Stomach (tissue), 9 donors: ENCODE measurements around the gene F7. TPM values are rescaled to one million over a fixed set of nuclear protein-coding genes. Genes with fewer than 3 reads are reported as not detected.

Experiments used
- DNase-seq, 2 donors: peaks; one replicate each; pipeline versions ENCODE4 v3.0.0 to v3.0.0-alpha.2; 2013 to 2019
- H3K27ac ChIP-seq, 5 donors: fragments of 200-600 bp in 4 of 5; sonication (generic) in 4 of 5; one replicate each; pipeline ENCODE4 v1.5.1; 2013 to 2019; ENCODE audit warnings: mild to moderate bottlenecking in 1 of 5, moderate library complexity in 1 of 5
- H3K27me3 ChIP-seq, 3 donors: fragments of 200-600 bp; sonication (generic); one replicate each; pipeline ENCODE4 v1.5.1; 2017 to 2019; ENCODE audit warnings: mixed run types in 1 of 3
- H3K36me3 ChIP-seq, 4 donors: fragments of 200-600 bp; sonication (generic); 1 replicate in 3 of 4; 2 replicates in 1 of 4; pipeline ENCODE4 v1.5.1; 2016 to 2019
- H3K4me1 ChIP-seq, 4 donors: fragments of 200-600 bp; sonication (generic); one replicate each; pipeline ENCODE4 v1.5.1; 2016 to 2019
- H3K4me3 ChIP-seq, 4 donors: fragments of 200-600 bp; sonication (generic) in 3 of 4; one replicate each; pipeline ENCODE4 v1.5.1; 2016 to 2019; ENCODE audit warnings: mild to moderate bottlenecking in 1 of 4
- H3K9me3 ChIP-seq, 4 donors: fragments of 200-600 bp; sonication (generic); one replicate each; pipeline ENCODE4 v1.5.1; 2016 to 2019
- CTCF ChIP-seq, 7 experiments: fragments of 450-650 bp in 4 of 7; fragments of 200-600 bp in 3 of 7; sonication (generic) in 3 of 7; IDR thresholded peaks; one replicate each; pipeline ENCODE4 v1.5.1; 2016 to 2019; ENCODE audit warnings: antibody characterized with exemption in 7 of 7, control low read depth in 2 of 7, mild to moderate bottlenecking in 1 of 7
- EP300 ChIP-seq: sonication (generic); formaldehyde crosslinking; IDR thresholded peaks from one replicate; pipeline ENCODE4 v1.6.1; 2017; ENCODE audit warnings: antibody characterized with exemption
- POLR2A ChIP-seq, 4 donors: fragments of 450-650 bp; IDR thresholded peaks; one replicate each; pipeline ENCODE4 v1.6.1; 2016; ENCODE audit warnings: antibody characterized with exemption in 4 of 4, control low read depth in 2 of 4, mild to moderate bottlenecking in 1 of 4, moderate library complexity in 1 of 4
- POLR2AphosphoS5 ChIP-seq, 3 donors: sonication (generic); formaldehyde crosslinking; IDR thresholded peaks; one replicate each; pipeline ENCODE4 v1.6.1; 2016; ENCODE audit warnings: antibody characterized with exemption in 3 of 3
- WGBS, 5 donors: extraction: QIAGEN DNeasy Blood & Tissue Kit in 3 of 5; methylation state at CpG; one replicate each; pipeline versions ENCODE4 v1.1.5 to v1.1.7; 2013 to 2018; 5-methylcytosine and 5-hydroxymethylcytosine counted together
- intact Hi-C: fragments of 100-400 bp; cut with DNase I; formaldehyde crosslinking; loops from one replicate; pipeline ENCODE4 v1.15.1; 2023; ENCODE audit warnings: low total_unique reads
- polyA plus RNA-seq, 3 donors: library from polyadenylated mRNA; stranded (reverse); fragments of 200-250 nt; gene quantifications; one replicate each; pipeline ENCODE4 v1.2.3, GENCODE V29; 2013
- total RNA-seq, 5 donors: library from RNA; depleted of rRNA; stranded (reverse); fragments of >200 nt; gene quantifications; one replicate each; pipeline versions ENCODE4 v1.1.0 to v1.2.3, GENCODE V29; 2014 to 2016
- donor health status: healthy with polysubstance abuse.
- donor health status: Bipolar disorder and iron deficiency.
- donor health status: healthy.

The F7 gene
- total and polyA plus RNA-seq, 8 donors: 0.10 TPM; not detected in 7

- H3K27me3 ChIP-seq: no peaks in the 10 kb centered on the region
- H3K4me3 ChIP-seq: no peak overlapping the region
- intact Hi-C loops: no loop called here
- H3K9me3 ChIP-seq: no peaks in the 10 kb centered on the region
- no peak for TF ChIP-seq EP300
- no peak for TF ChIP-seq POLR2A (IDR thresholded peaks at IDR 0.05)
- TF ChIP-seq POLR2AphosphoS5 (IDR thresholded peaks at IDR 0.05): no peak
- no peak for TF ChIP-seq CTCF (IDR thresholded peaks at IDR 0.05)
- no peaks in the 10 kb centered on the region for H3K4me1 ChIP-seq
- no peak for DNase-seq
- H3K36me3 ChIP-seq: peaks cover 10 to 83% (median 80%) of the 10 kb centered on the region in 4 donors
- no peak overlapping the region for H3K27ac ChIP-seq
- 84 to 94% (median 88%) methylated on average over 6 to 18 of the region's 18 CpGs for WGBS, 5 donors
Observed at GRCh38 chr13:113074401-113074800, 31.2 kb upstream of the F7 start.

- no peak for DNase-seq
- Histone ChIP-seq H3K9me3 (no peaks in the 10 kb centered on the region), H3K4me3 (no peak overlapping the region), H3K4me1 (no peaks in the 10 kb centered on the region), H3K27ac (no peak overlapping the region), H3K36me3 (peaks cover 10 to 81% (median 78%) of the 10 kb centered on the region in 4 donors), H3K27me3 (no peaks in the 10 kb centered on the region)
- intact Hi-C loops: no loop called here
- TF ChIP-seq CTCF (IDR thresholded peaks at IDR 0.05): no peak
- 93 to 96% (median 94%) methylated on average over 17 to 22 of the region's 22 CpGs for WGBS, 5 donors
Observed at GRCh38 chr13:113074876-113075275, 30.7 kb upstream of the F7 start.

GRCh38 chr13:113075711-113076110 is 29.9 kb upstream of the F7 start:
- Histone ChIP-seq H3K4me3 (no peak overlapping the region), H3K27me3 (no peaks in the 10 kb centered on the region), H3K36me3 (peaks cover 10 to 76% (median 70%) of the 10 kb centered on the region in 4 donors), H3K9me3 (no peaks in the 10 kb centered on the region), H3K4me1 (no peaks in the 10 kb centered on the region), H3K27ac (no peak overlapping the region)
- TF ChIP-seq EP300 (no peak), POLR2A (IDR thresholded peaks at IDR 0.05) (no peak), POLR2AphosphoS5 (IDR thresholded peaks at IDR 0.05) (no peak), CTCF (IDR thresholded peaks at IDR 0.05) (no peak)
- no peak for DNase-seq
- WGBS, 5 donors: 95 to 97% (median 96%) methylated on average over 7 to 17 of the region's 17 CpGs
- intact Hi-C loops: no loop called here

GRCh38 chr13:113076681-113077401 is 28.8 kb upstream of the F7 start:
- H3K27ac ChIP-seq: no peak overlapping the region
- H3K36me3 ChIP-seq: peaks cover 10 to 72% (median 69%) of the 10 kb centered on the region in 4 donors
- intact Hi-C loops: no loop called here
- 92 to 96% (median 95%) methylated on average over 35 to 39 of the region's 39 CpGs for WGBS, 5 donors
- TF ChIP-seq EP300 (no peak), POLR2A (IDR thresholded peaks at IDR 0.05) (no peak), POLR2AphosphoS5 (IDR thresholded peaks at IDR 0.05) (no peak), CTCF (IDR thresholded peaks at IDR 0.05) (no peak)
- DNase-seq: no peak
- H3K9me3 ChIP-seq: no peaks in the 10 kb centered on the region
- H3K27me3 ChIP-seq: no peaks in the 10 kb centered on the region
- no peaks in the 10 kb centered on the region for H3K4me1 ChIP-seq
- H3K4me3 ChIP-seq: no peak overlapping the region
